SK-N-SH (cell line): Measurements from ENCODE around the gene PCYT1A. TPM values are rescaled to one million over a fixed set of nuclear protein-coding genes. Genes with fewer than 3 reads are reported as not detected.

Experiments
- CTCF ChIA-PET: fragments of 300-600, 350-600 bp; formaldehyde crosslinking; extraction: SDS; loops from one replicate; lab custom pipeline; 2021; lab: Yijun Ruan, JAX
- POLR2A ChIA-PET: fragments of 350-600 bp; sonication (Branson Sonifier 250); formaldehyde crosslinking; extraction: SDS; loops from one replicate; lab custom pipeline; 2020; ENCODE audit warnings: antibody characterized with exemption, inconsistent platforms; lab: Yijun Ruan, JAX
- DNase-seq: peaks from one replicate; pipeline ENCODE4 v3.0.0; 2012
- H2AFZ ChIP-seq: fragments of 200-600 bp; sonication (generic); 2 replicates; pipeline ENCODE4 v1.8.1; 2016; ENCODE audit warnings: antibody characterized with exemption, mild to moderate bottlenecking, low read depth
- H3F3A ChIP-seq: fragments of 200-600 bp; sonication (generic); replicated peaks from 2 replicates; pipeline ENCODE3; 2016; ENCODE audit warnings: antibody characterized with exemption, mild to moderate bottlenecking; ENCODE audit not compliant: insufficient read depth
- H3K27ac ChIP-seq, 2 experiments: fragments of 200-500 bp in 1 of 2; fragments of 200-600 bp in 1 of 2; sonication (Bioruptor generic) in 1 of 2; sonication (generic), shearing (Covaris generic) in 1 of 2; 2 replicates each; pipeline versions ENCODE4 v1.5.1 to v1.6.1; 2014 to 2016; ENCODE audit warnings: low read depth in 2 of 2, inconsistent platforms in 1 of 2, low read length in 1 of 2, mild to moderate bottlenecking in 1 of 2, mixed read lengths in 1 of 2
- H3K27me3 ChIP-seq: fragments of 200-600 bp; sonication (generic), shearing (Covaris generic); 2 replicates; pipeline ENCODE4 v1.6.1; 2016; ENCODE audit warnings: mixed run types; ENCODE audit not compliant: insufficient read depth
- H3K36me3 ChIP-seq, 2 experiments: fragments of 200-500 bp in 1 of 2; fragments of 200-600 bp in 1 of 2; sonication (Bioruptor generic) in 1 of 2; sonication (generic) in 1 of 2; replicated peaks in 1 of 2; 2 replicates each; pipeline versions ENCODE3 to v1.5.1; 2014 to 2016; ENCODE audit warnings: low read length in 1 of 2, mild to moderate bottlenecking in 1 of 2; ENCODE audit not compliant: insufficient read depth in 2 of 2, control insufficient read depth in 1 of 2
- H3K4me1 ChIP-seq, 2 experiments: fragments of 200-500 bp in 1 of 2; fragments of 200-600 bp in 1 of 2; sonication (Bioruptor generic) in 1 of 2; sonication (generic), shearing (Covaris generic) in 1 of 2; 2 replicates each; pipeline versions ENCODE4 v1.5.1 to v1.6.1; 2014 to 2016; ENCODE audit warnings: low read depth in 1 of 2, low read length in 1 of 2, mixed run types in 1 of 2; ENCODE audit not compliant: insufficient read depth in 2 of 2, control insufficient read depth in 1 of 2
- H3K4me2 ChIP-seq: fragments of 200-600 bp; sonication (generic), shearing (Covaris generic); 2 replicates; pipeline ENCODE4 v1.6.1; 2017; ENCODE audit warnings: mixed run types
- H3K4me3 ChIP-seq, 2 experiments: fragments of 200-500 bp in 1 of 2; fragments of 200-600 bp in 1 of 2; sonication (Bioruptor generic) in 1 of 2; sonication (generic), shearing (Covaris generic) in 1 of 2; 2 replicates each; pipeline versions ENCODE4 v1.5.1 to v1.8.1; 2014 to 2016; ENCODE audit warnings: low read depth in 2 of 2, inconsistent platforms in 1 of 2, low read length in 1 of 2, mild to moderate bottlenecking in 1 of 2, mixed read lengths in 1 of 2, moderate library complexity in 1 of 2
- H3K79me2 ChIP-seq: fragments of 200-600 bp; sonication (generic); 2 replicates; pipeline ENCODE4 v1.8.1; 2017; ENCODE audit warnings: mild to moderate bottlenecking; ENCODE audit not compliant: insufficient read depth
- H3K9ac ChIP-seq: fragments of 200-600 bp; sonication (generic); 2 replicates; pipeline ENCODE4 v1.6.1; 2017; ENCODE audit warnings: mixed run types
- H3K9me2 ChIP-seq: fragments of 200-600 bp; sonication (generic); 2 replicates; pipeline ENCODE4 v1.6.1; 2017; ENCODE audit warnings: mixed run types
- H3K9me3 ChIP-seq: fragments of 200-600 bp; sonication (generic); 2 replicates; pipeline ENCODE4 v1.6.1; 2017; ENCODE audit warnings: mixed run types, mild to moderate bottlenecking, moderate library complexity
- H4K20me1 ChIP-seq: fragments of 200-600 bp; sonication (generic); 2 replicates; pipeline ENCODE4 v1.6.1; 2017; ENCODE audit warnings: mild to moderate bottlenecking, mixed run types; ENCODE audit not compliant: insufficient read depth
- ELF1 ChIP-seq: IDR thresholded peaks from 2 replicates; pipeline ENCODE4 v1.4.0; 2012
- EP300 ChIP-seq, 2 experiments: IDR thresholded peaks; 2 replicates each; pipeline versions ENCODE4 v1.4.0 to v1.6.1; 2012; ENCODE audit warnings: borderline replicate concordance in 1 of 2, low read depth in 1 of 2, low read length in 1 of 2
- GABPA ChIP-seq: IDR thresholded peaks from 2 replicates; pipeline ENCODE4 v1.4.0; 2012; ENCODE audit warnings: low read depth, mild to moderate bottlenecking
- MEF2A ChIP-seq: IDR thresholded peaks from 2 replicates; pipeline ENCODE4 v1.4.0; 2012; ENCODE audit warnings: low read depth, borderline replicate concordance
- NFIC ChIP-seq: IDR thresholded peaks from 2 replicates; pipeline ENCODE4 v1.4.0; 2012; ENCODE audit warnings: borderline replicate concordance
- NRF1 ChIP-seq: IDR thresholded peaks from 2 replicates; pipeline ENCODE4 v1.6.1; 2012; ENCODE audit warnings: low read depth, mild to moderate bottlenecking, low read length
- RCOR1 ChIP-seq: fragments of 150-350 bp; IDR thresholded peaks from 2 replicates; pipeline ENCODE4 v1.6.1; 2017; ENCODE audit warnings: antibody characterized with exemption, low read length
- RXRA ChIP-seq: IDR thresholded peaks from 2 replicates; pipeline ENCODE4 v1.4.0; 2012; ENCODE audit warnings: low read depth, mild to moderate bottlenecking, borderline replicate concordance
- SMC3 ChIP-seq: IDR thresholded peaks from 2 replicates; pipeline ENCODE4 v1.6.1; 2012; ENCODE audit warnings: low read depth, low read length, improper control_type of control experiment
- USF2 ChIP-seq: fragments of 150-350 bp; IDR thresholded peaks from 2 replicates; pipeline ENCODE4 v1.6.1; 2017; ENCODE audit warnings: antibody characterized with exemption, low read length, low read depth, borderline replicate concordance
- WGBS: methylation state at CpG from one replicate; pipeline ENCODE4 v1.1.6; 2017; ENCODE audit warnings: low lambda C conversion rate; 5-methylcytosine and 5-hydroxymethylcytosine counted together
- polyA plus RNA-seq, 3 experiments: library from polyadenylated mRNA; depleted of rRNA; stranded (reverse); fragments of >200 nt; gene quantifications; 2 replicates each; pipeline ENCODE4 v1.2.3, GENCODE V29; 2012
- TF ChIP-seq, protein P1 (sequence below): IDR thresholded peaks from 2 replicates; pipeline ENCODE4 v1.4.0; 2012; ENCODE audit warnings: low read depth, borderline replicate concordance
- TF ChIP-seq, protein P2 (sequence below): fragments of 150-350 bp; IDR thresholded peaks from 2 replicates; pipeline ENCODE4 v1.6.1; 2016; ENCODE audit warnings: mild to moderate bottlenecking, low read depth, low read length
- TF ChIP-seq, protein P3 (sequence below): IDR thresholded peaks from 2 replicates; pipeline ENCODE4; 2012
- TF ChIP-seq, protein P4 (sequence below): IDR thresholded peaks from 2 replicates; pipeline ENCODE4 v1.4.0; 2012; ENCODE audit warnings: low read depth, borderline replicate concordance

The PCYT1A gene
- polyA plus RNA-seq, 1 of the 3 experiments (the other 2 are of a cell fraction) = 45.9 TPM

- TF ChIP-seq USF2 (no peak), EP300 (IDR thresholded peaks at IDR 0.05; ENCODE audit: borderline replicate concordance in 1 of 2, low read depth in 1 of 2, low read length in 1 of 2) (no peak)
Measured at GRCh38 chr3:196218155-196218712, 69.3 kb downstream of the PCYT1A start (continued).

- no peak overlapping the region for H3K4me2 ChIP-seq
- POLR2A ChIA-PET = no interaction called here
- no peak overlapping the region for H3K27ac ChIP-seq
- no peak for DNase-seq
- no peaks in the 10 kb centered on the region for H3K9me3 ChIP-seq
- H3K79me2 ChIP-seq = no peaks in the 10 kb centered on the region
- peaks cover 0 to 17% of the 10 kb centered on the region in 2 experiments; a peak in 1 of 4 replicates for H3K4me1 ChIP-seq
- no peaks in the 10 kb centered on the region for H3K36me3 ChIP-seq
- H3K9me2 ChIP-seq = no peaks in the 10 kb centered on the region
- H3F3A ChIP-seq = no peaks in the 10 kb centered on the region
- no peak overlapping the region for H3K4me3 ChIP-seq
- CTCF ChIA-PET = interaction anchor here (1.0 to 2.3 kb wide), 2 partner anchors 21 to 320 kb away, joined by 3 to 9 read pairs; no protein-coding TSS in a partner anchor
- H4K20me1 ChIP-seq = no peaks in the 10 kb centered on the region
- no peak for TF ChIP-seq ELF1
- TF ChIP-seq, protein P1, sequence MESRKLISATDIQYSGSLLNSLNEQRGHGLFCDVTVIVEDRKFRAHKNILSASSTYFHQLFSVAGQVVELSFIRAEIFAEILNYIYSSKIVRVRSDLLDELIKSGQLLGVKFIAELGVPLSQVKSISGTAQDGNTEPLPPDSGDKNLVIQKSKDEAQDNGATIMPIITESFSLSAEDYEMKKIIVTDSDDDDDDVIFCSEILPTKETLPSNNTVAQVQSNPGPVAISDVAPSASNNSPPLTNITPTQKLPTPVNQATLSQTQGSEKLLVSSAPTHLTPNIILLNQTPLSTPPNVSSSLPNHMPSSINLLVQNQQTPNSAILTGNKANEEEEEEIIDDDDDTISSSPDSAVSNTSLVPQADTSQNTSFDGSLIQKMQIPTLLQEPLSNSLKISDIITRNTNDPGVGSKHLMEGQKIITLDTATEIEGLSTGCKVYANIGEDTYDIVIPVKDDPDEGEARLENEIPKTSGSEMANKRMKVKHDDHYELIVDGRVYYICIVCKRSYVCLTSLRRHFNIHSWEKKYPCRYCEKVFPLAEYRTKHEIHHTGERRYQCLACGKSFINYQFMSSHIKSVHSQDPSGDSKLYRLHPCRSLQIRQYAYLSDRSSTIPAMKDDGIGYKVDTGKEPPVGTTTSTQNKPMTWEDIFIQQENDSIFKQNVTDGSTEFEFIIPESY = no peak
- no peak for TF ChIP-seq NFIC
- TF ChIP-seq RCOR1 = no peak
- TF ChIP-seq, protein P2, sequence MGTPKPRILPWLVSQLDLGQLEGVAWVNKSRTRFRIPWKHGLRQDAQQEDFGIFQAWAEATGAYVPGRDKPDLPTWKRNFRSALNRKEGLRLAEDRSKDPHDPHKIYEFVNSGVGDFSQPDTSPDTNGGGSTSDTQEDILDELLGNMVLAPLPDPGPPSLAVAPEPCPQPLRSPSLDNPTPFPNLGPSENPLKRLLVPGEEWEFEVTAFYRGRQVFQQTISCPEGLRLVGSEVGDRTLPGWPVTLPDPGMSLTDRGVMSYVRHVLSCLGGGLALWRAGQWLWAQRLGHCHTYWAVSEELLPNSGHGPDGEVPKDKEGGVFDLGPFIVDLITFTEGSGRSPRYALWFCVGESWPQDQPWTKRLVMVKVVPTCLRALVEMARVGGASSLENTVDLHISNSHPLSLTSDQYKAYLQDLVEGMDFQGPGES = no peak
- H3K27me3 ChIP-seq = no peaks in the 10 kb centered on the region
- WGBS = 91% methylated on average over 11 of the region's 12 CpGs
- no peak overlapping the region for H2AFZ ChIP-seq
- H3K9ac ChIP-seq = no peak overlapping the region
Measured at GRCh38 chr3:196217307-196218154, 70.0 kb downstream of the PCYT1A start.

DNA sequence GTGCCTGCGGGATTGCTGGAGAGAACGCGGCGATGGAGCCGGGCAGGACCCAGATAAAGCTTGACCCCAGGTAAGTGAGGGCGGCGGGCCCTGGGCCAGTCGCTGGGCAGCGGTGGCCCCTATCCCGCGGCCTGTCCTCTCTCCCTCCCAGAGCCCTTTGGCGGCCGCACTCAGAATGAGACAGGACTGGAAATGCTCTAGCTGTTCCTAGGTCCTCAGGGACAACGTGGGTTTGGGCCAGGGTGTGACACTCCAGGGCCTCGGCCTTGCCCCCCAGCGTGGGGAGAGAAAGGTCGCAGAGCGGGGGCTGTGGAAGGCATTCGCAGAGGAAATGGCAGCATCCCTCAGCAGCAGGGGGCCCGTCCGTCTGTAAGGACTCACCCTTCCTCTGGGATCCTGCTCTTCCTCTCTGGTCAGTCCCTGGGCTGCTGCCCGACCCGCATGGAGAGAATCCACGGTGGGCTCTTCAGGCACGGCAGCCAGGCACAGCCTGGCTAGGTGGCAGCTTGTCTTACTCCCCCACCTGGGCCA, 70.8 kb downstream of the PCYT1A start:
- no peaks in the 10 kb centered on the region for H3K9me2 ChIP-seq
- peaks cover 0 to 17% of the 10 kb centered on the region in 2 experiments; a peak in 1 of 4 replicates for H3K4me1 ChIP-seq
- H3K79me2 ChIP-seq = no peaks in the 10 kb centered on the region
- H3K27me3 ChIP-seq = no peaks in the 10 kb centered on the region
- no peak overlapping the region for H2AFZ ChIP-seq
- H3K4me3 ChIP-seq = no peak overlapping the region
- H3K9me3 ChIP-seq = no peaks in the 10 kb centered on the region
- H4K20me1 ChIP-seq = no peaks in the 10 kb centered on the region
- no peaks in the 10 kb centered on the region for H3K36me3 ChIP-seq
- DNase-seq = no peak
- H3K4me2 ChIP-seq = no peak overlapping the region
- TF ChIP-seq NRF1 = no peak
- TF ChIP-seq EP300 (IDR thresholded peaks at IDR 0.05; ENCODE audit: borderline replicate concordance in 1 of 2, low read depth in 1 of 2, low read length in 1 of 2) = no peak
- TF ChIP-seq ELF1 = no peak
- no peak for TF ChIP-seq SMC3
- TF ChIP-seq GABPA = no peak
- TF ChIP-seq, protein P3, sequence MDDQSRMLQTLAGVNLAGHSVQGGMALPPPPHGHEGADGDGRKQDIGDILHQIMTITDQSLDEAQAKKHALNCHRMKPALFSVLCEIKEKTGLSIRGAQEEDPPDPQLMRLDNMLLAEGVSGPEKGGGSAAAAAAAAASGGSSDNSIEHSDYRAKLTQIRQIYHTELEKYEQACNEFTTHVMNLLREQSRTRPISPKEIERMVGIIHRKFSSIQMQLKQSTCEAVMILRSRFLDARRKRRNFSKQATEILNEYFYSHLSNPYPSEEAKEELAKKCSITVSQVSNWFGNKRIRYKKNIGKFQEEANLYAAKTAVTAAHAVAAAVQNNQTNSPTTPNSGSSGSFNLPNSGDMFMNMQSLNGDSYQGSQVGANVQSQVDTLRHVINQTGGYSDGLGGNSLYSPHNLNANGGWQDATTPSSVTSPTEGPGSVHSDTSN = no peak
- no peak for TF ChIP-seq RCOR1
- TF ChIP-seq, protein P4, sequence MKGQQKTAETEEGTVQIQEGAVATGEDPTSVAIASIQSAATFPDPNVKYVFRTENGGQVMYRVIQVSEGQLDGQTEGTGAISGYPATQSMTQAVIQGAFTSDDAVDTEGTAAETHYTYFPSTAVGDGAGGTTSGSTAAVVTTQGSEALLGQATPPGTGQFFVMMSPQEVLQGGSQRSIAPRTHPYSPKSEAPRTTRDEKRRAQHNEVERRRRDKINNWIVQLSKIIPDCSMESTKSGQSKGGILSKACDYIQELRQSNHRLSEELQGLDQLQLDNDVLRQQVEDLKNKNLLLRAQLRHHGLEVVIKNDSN = no peak
- TF ChIP-seq, protein P1 = no peak
- no peak for TF ChIP-seq MEF2A
- no peak for TF ChIP-seq RXRA
- 90% methylated on average over 11 of the region's 25 CpGs for WGBS
- H3F3A ChIP-seq = no peaks in the 10 kb centered on the region
- CTCF ChIA-PET = no interaction called here
- no peak overlapping the region for H3K9ac ChIP-seq
- POLR2A ChIA-PET = no interaction called here
- no peak overlapping the region for H3K27ac ChIP-seq
